ENCODE results near the gene SYT8. TPM values are rescaled to one million over a fixed set of nuclear protein-coding genes. Genes with fewer than 3 reads are reported as not detected.

The SYT8 gene
- polyA plus RNA-seq, 1 of the 3 experiments (the other 2 are of a cell fraction): not detected

- H3F3A ChIP-seq (replicated peaks; ENCODE audit: insufficient read depth): no peaks in the 10 kb centered on the region
- WGBS (ENCODE audit: low lambda C conversion rate): 49% methylated on average over 16 of the region's 38 CpGs
- H3K4me3 ChIP-seq (ENCODE audit: low read depth in 2 of 2, low read length in 1 of 2): no peak overlapping the region
- H3K9me2 ChIP-seq: no peaks in the 10 kb centered on the region
- no peaks in the 10 kb centered on the region for H3K79me2 ChIP-seq (ENCODE audit: insufficient read depth)
- ChIA-PET POLR2A (no interaction called here), CTCF (interaction anchor here (0.7 to 20.8 kb wide), 18 partner anchors 10 to 313 kb away, joined by 3 to 585 read pairs (median 8); partner anchors contain the start of genes IGF2 and MRPL23)
- H3K9me3 ChIP-seq: no peaks in the 10 kb centered on the region
- H3K36me3 ChIP-seq (replicated peaks in 1 of 2; ENCODE audit: control insufficient read depth in 1 of 2, insufficient read depth in 2 of 2, low read length in 1 of 2): no peaks in the 10 kb centered on the region
- no peak overlapping the region for H3K4me2 ChIP-seq
- no peaks in the 10 kb centered on the region for H4K20me1 ChIP-seq (ENCODE audit: insufficient read depth)
- H3K4me1 ChIP-seq (ENCODE audit: control insufficient read depth in 1 of 2, insufficient read depth in 2 of 2, low read depth in 1 of 2, low read length in 1 of 2): peaks cover 0 to 39% of the 10 kb centered on the region in 2 experiments; a peak in 1 of 4 replicates
- no peak overlapping the region for H3K9ac ChIP-seq
- DNase-seq: peak; percentile 97
- H2AFZ ChIP-seq (ENCODE audit: low read depth): no peak overlapping the region
- H3K27me3 ChIP-seq (ENCODE audit: insufficient read depth): no peaks in the 10 kb centered on the region
- no peak for TF ChIP-seq TCF12 (IDR thresholded peaks at IDR 0.05)
- peak; percentile 97 for TF ChIP-seq SMC3 (IDR thresholded peaks at IDR 0.05; ENCODE audit: low read depth, low read length)
- no peak for TF ChIP-seq POLR2AphosphoS5 (IDR thresholded peaks at IDR 0.05; ENCODE audit: low read depth, low read length)
- TF ChIP-seq FOXM1 (IDR thresholded peaks at IDR 0.05; ENCODE audit: low read depth): no peak
- TF ChIP-seq CTCF (IDR thresholded peaks at IDR 0.05): peak; percentile 80
- TF ChIP-seq JUND (IDR thresholded peaks at IDR 0.05): no peak
- peak; percentile 93 for TF ChIP-seq RAD21 (IDR thresholded peaks at IDR 0.05; ENCODE audit: low read length)
- TF ChIP-seq RXRA (IDR thresholded peaks at IDR 0.05; ENCODE audit: borderline replicate concordance, low read depth): no peak
- no peak for TF ChIP-seq USF2 (IDR thresholded peaks at IDR 0.05; ENCODE audit: borderline replicate concordance, low read depth, low read length)
- H3K27ac ChIP-seq (ENCODE audit: low read depth in 2 of 2, low read length in 1 of 2): peak overlapping the region in 1 of 2 experiments; percentile 60; a peak in 1 of 4 replicates
Observed at GRCh38 chr11:1837171-1838076, 2.6 kb downstream of the SYT8 start.

- H3F3A ChIP-seq (replicated peaks; ENCODE audit: insufficient read depth): no peaks in the 10 kb centered on the region
- H2AFZ ChIP-seq (ENCODE audit: low read depth): no peak overlapping the region
- H4K20me1 ChIP-seq (ENCODE audit: insufficient read depth): no peaks in the 10 kb centered on the region
- no peaks in the 10 kb centered on the region for H3K27me3 ChIP-seq (ENCODE audit: insufficient read depth)
- POLR2A ChIA-PET: no interaction called here
- H3K36me3 ChIP-seq (replicated peaks in 1 of 2; ENCODE audit: control insufficient read depth in 1 of 2, insufficient read depth in 2 of 2, low read length in 1 of 2): no peaks in the 10 kb centered on the region
- 53% methylated on average over 12 of the region's 17 CpGs for WGBS (ENCODE audit: low lambda C conversion rate)
- peak overlapping the region in 1 of 2 experiments; percentile 60; a peak in 1 of 4 replicates for H3K27ac ChIP-seq (ENCODE audit: low read depth in 2 of 2, low read length in 1 of 2)
- H3K9me3 ChIP-seq: no peaks in the 10 kb centered on the region
- H3K9ac ChIP-seq: no peak overlapping the region
- no peak overlapping the region for H3K4me3 ChIP-seq (ENCODE audit: low read depth in 2 of 2, low read length in 1 of 2)
- no peak overlapping the region for H3K4me2 ChIP-seq
- no peaks in the 10 kb centered on the region for H3K79me2 ChIP-seq (ENCODE audit: insufficient read depth)
- no peak for DNase-seq
- CTCF ChIA-PET: interaction anchor here (0.6 to 20.8 kb wide), 11 partner anchors 10 to 312 kb away, joined by 3 to 478 read pairs (median 5); partner anchors contain the start of genes IGF2 and PRR33
- peaks cover 0 to 36% of the 10 kb centered on the region in 2 experiments; a peak in 1 of 4 replicates for H3K4me1 ChIP-seq (ENCODE audit: control insufficient read depth in 1 of 2, insufficient read depth in 2 of 2, low read depth in 1 of 2, low read length in 1 of 2)
- H3K9me2 ChIP-seq: no peaks in the 10 kb centered on the region
- TF ChIP-seq CHD2 (IDR thresholded peaks at IDR 0.05; ENCODE audit: low read length, partially characterized antibody) (no peak), GATA2 (CRISPR knock-in tag; IDR thresholded peaks at IDR 0.05) (0 out of 2 replicates have a peak, but pooled peaks have one; percentile 33)
Observed at GRCh38 chr11:1838077-1838425, 3.3 kb downstream of the SYT8 start.
